SW480 (cell line): ENCODE results near the gene KCNF1.
A peak's percentile ranks its signal among the peaks of the same experiment; 100 is the strongest.
"Not testable (repeated sequence)": the region's sequence is repeated elsewhere in the genome, so short reads cannot be mapped to it uniquely, and the experiment has no call there.

Experiments used
- DNase-seq: peaks from one replicate; pipeline ENCODE4 v3.0.0-alpha.2; 2016; ENCODE audit warnings: low spot score

KCNF1 gene

GRCh38 chr2:10939058-10939457, 27.3 kb downstream of the KCNF1 start:
- DNase-seq, result no peak

DNA sequence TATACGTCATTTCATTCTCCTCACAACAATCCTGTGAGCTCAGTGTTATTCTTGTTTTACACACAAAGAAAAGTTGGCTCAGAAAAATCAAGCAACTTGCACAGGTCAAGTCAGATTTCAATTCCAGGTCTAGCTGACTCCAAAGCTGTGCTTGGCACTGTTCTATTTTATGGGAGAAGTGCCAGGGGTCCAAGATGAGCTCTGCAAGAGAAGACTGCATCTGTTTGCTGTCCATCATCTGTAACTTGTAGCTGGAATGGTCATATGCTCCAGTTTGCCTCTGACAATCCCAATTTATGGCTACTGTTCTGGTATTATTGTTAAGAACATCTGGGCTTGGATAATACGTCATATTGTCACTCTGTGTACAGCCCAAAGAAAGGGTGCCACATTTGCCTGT, 28.9 kb downstream of the KCNF1 start:
- no peak for DNase-seq

DNA sequence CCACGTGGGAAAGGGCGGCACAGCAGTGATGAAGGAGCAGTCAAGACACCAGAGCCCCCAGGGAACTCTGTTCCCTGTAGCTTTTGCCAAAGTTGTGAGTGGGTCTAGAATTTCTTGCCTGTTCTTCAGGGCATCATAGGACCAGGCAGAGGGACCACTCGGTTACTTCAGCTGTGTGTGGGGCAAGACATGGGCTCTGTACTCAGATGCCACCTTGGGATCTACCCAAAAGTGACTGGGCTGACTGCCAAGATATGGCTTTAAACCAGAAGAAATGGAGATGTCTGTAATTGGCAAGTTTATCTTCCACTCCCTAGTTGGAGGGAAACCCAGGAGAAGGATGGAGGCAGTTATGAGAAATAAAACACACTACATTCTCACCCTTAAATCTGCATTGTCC, 29.6 kb downstream of the KCNF1 start:
- no peak for DNase-seq

- no peak for DNase-seq
Measured at GRCh38 chr2:10944799-10945198, 33.1 kb downstream of the KCNF1 start.

GRCh38 chr2:10946394-10946793, 34.7 kb downstream of the KCNF1 start:
- no peak for DNase-seq

DNA sequence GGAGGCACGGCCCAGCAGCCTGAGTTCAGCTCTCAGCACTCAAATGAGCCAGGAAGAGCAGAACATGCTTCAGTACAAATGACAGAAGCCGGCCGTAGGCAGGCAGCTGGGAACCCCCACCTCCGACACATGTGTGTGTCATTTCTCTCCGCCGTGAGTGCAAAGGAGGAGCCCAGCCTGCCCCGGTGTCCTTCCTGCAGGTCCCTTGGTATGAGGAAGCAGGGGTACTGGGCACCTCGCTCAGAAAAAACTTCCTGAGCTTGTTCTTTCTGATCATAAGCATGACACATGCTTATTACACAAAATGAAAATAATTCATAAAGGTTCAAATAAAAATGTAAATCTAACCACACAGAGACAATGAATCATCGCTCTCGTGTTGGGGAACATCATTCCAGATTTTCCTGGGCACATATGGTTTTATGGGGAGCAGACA, 35.3 kb downstream of the KCNF1 start:
- DNase-seq, result no peak

DNA sequence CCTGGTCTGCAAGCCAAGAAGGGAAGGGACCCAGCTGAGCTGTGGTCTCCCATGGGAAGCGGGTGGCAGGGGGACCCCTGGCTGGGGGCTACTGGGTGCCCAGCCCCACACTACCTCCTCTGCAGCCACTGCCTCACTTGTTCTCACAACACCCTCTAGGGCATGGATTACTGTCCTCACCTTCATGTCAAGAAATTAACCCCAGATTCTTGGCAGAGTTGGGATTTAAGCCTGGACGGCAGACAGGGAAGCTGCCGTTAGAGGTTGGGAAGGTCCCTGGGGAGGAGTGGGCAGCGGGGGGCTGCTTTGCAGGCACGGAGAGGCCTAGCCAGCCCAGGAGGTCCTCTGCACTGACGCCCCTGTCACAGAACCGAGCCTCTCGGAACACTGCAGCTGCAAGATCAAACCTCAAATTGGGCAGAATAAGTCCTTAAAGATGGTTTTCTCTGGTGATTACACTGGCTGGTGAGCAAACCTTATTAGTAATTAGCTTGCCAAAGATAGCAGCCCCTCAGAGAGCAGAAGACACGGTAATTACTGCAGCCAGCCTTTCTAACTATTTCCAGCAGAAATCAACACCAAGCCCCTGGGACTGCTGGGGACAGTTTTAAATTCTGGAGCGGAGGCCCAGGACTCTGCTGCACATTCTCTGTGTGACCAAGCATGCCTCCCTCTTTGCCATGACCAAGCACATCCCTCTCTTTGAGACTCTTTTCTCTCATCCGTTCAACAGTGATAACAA, 35.9 kb downstream of the KCNF1 start:
- no peak for DNase-seq

GRCh38 chr2:10948188-10948564, 36.4 kb downstream of the KCNF1 start:
- DNase-seq, result no peak

- no peak for DNase-seq
Measured at GRCh38 chr2:10948606-10949230, 37.0 kb downstream of the KCNF1 start.

- DNase-seq, result no peak
Measured at GRCh38 chr2:10949835-10950234, 38.1 kb downstream of the KCNF1 start.

DNA sequence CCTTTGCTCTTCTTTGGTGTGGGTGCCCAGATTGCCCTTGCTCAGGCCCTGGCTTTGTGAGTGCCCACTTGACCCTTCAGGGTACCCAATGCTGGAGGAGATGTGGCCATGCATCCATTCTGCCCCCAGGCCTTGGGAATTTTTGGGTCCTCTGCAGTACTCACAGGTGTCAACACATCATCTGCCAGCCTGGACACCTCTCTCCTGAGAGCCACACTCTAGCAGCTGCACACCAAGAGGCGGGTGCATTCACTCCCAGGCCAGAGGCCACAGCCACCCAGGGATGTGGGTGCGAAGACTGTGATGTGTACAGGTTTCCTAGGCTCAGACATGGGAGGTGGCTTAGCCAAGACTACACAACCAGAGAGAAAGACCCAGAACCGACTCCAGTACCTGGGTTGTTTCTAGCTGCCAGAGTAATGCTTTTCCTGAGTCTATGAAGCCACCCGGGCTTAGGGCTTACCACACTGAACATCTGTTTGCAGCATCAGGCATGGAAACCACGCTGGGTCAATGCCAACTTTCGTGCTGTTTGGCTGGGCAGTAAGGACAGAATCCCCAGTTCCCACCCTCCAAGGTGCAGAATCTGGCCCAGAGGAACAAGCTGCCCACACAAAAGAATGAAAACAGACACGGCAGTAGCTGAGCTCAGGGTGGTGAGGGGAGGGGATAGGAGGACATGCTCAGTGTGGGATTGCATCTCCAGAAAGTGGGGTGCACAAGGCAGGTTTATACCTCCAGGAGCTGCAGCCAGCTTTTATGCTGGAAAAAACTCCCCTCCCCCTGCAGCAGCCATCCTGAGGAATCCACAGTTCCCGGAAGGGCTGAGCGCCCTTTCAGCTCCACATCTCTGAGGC, 40.1 kb downstream of the KCNF1 start:
- no peak for DNase-seq

- DNase-seq, result no peak
Measured at GRCh38 chr2:10954416-10954815, 42.7 kb downstream of the KCNF1 start.

- no peak for DNase-seq
Measured at GRCh38 chr2:10954856-10955818, 43.4 kb downstream of the KCNF1 start.

- DNase-seq, result no peak
Measured at GRCh38 chr2:10956006-10956790, 44.5 kb downstream of the KCNF1 start.

- DNase-seq, result no peak
Measured at GRCh38 chr2:10957391-10957790, 45.7 kb downstream of the KCNF1 start.

GRCh38 chr2:10958452-10958851, 46.7 kb downstream of the KCNF1 start:
- DNase-seq, result not testable (repeated sequence)

- DNase-seq, result no peak
Measured at GRCh38 chr2:10960606-10961489, 49.1 kb downstream of the KCNF1 start.

DNA sequence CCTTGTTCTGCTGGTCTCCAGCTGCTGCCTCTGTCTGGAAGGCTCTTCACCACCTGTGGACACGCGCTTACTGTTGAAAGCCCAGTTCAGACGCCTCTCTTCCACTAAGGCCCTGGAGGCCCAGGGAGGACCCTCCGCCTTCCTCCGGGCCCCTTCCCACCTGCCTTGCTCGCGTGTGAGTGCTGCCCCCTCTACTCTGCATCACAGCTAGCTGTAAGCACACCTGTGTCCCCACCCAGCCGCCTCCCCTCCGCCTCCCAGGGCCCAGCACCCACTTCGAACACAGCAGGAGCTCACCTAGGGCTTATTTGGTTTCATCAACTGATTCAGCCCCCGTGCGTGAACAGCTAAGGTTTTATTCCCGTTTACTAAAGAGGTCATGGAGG, 49.7 kb downstream of the KCNF1 start:
- DNase-seq, result no peak

- DNase-seq, result no peak
Measured at GRCh38 chr2:10962004-10962403, 50.3 kb downstream of the KCNF1 start.

- peak; percentile 35 for DNase-seq
Measured at GRCh38 chr2:10963155-10963554, 51.4 kb downstream of the KCNF1 start.
